IMR-90 (cell line): ENCODE measurements around the gene PBXIP1.

Source experiments
- BHLHE40 ChIP-seq: fragments of 150-350 bp; IDR thresholded peaks from 2 replicates; pipeline ENCODE4 v1.6.1; 2016; ENCODE audit warnings: mild to moderate bottlenecking, low read depth, low read length
- CEBPB ChIP-seq: IDR thresholded peaks from 2 replicates; pipeline ENCODE4 v1.6.1; 2012; ENCODE audit warnings: low read depth, low read length, improper control_type of control experiment
- MAZ ChIP-seq: IDR thresholded peaks from 2 replicates; pipeline ENCODE4 v1.6.1; 2012; ENCODE audit warnings: low read depth, mild to moderate bottlenecking, low read length, improper control_type of control experiment, moderate library complexity, borderline replicate concordance
- MXI1 ChIP-seq: IDR thresholded peaks from 2 replicates; pipeline ENCODE4 v1.6.1; 2012; ENCODE audit warnings: low read depth, mild to moderate bottlenecking, low read length, moderate library complexity, borderline replicate concordance
- POLR2A ChIP-seq: IDR thresholded peaks from 2 replicates; pipeline ENCODE4 v1.6.1; 2012; ENCODE audit warnings: mild to moderate bottlenecking, low read depth, low read length
- RAD21 ChIP-seq: IDR thresholded peaks from 2 replicates; pipeline ENCODE4 v1.6.1; 2012; ENCODE audit warnings: low read length, improper control_type of control experiment
- RCOR1 ChIP-seq: IDR thresholded peaks from 2 replicates; pipeline ENCODE4 v1.6.1; 2012; ENCODE audit warnings: mild to moderate bottlenecking, low read length, improper control_type of control experiment; ENCODE audit not compliant: insufficient replicate concordance
- SMC3 ChIP-seq: fragments of 150-350 bp; IDR thresholded peaks from 2 replicates; pipeline ENCODE4 v1.6.1; 2016; ENCODE audit warnings: low read depth, mild to moderate bottlenecking, antibody characterized with exemption, low read length, moderate library complexity
- TF ChIP-seq, protein P1 (sequence below): conservative IDR thresholded peaks from 2 replicates; pipeline ENCODE4 v1.5.1; 2012; ENCODE audit warnings: mild to moderate bottlenecking, low read depth, low read length, improper control_type of control experiment
- TF ChIP-seq, protein P2 (sequence below): fragments of 150-350 bp; IDR thresholded peaks from 2 replicates; pipeline ENCODE4 v1.6.1; 2016; ENCODE audit warnings: low read depth, mild to moderate bottlenecking, low read length, moderate library complexity, borderline replicate concordance
- TF ChIP-seq, protein P3 (sequence below): fragments of 150-350 bp; IDR thresholded peaks from 2 replicates; pipeline ENCODE4 v1.6.1; 2017; ENCODE audit warnings: mild to moderate bottlenecking, antibody characterized with exemption, low read length, low read depth

DNA sequence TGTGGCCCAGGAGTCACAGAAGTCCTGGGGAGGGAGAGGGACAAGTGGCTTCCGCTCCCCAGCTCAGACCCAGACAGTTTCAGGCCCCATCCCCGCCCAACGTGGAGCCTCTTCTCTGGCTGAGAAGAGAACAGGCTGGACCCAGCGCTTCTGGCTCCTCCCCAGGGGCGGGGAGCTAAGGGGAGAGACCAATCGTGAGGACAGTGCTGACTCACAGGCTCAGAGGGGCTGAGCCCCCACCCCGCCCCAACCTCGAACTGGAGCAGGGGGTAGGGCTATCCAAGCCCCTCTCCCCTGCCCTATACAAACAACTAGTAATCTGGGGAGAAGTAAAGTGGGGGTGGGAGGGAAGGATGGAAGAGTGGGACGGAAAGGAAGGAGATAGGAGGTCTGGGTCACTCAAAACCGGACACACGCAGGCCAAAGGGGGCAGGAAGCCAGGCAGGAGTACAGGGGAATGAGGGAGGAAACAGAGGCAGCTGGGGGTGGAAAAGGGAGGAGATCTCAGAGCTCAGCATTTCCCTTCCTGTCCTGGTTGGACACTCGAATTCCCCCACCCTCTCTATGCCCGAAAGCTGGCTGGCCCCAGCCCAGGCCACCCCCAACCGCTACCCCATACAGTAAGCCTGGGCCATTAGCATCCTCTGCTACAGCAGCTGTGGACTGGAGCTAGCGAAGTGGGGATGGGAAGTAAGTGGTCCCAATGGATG is 14.9 kb upstream of the PBXIP1 start, which contains the start of gene SHC1:
- TF ChIP-seq POLR2A (peak; percentile 94), RAD21 (no peak), CEBPB (no peak), MXI1 (peak; percentile 68), MAZ (peak; percentile 98; the same call in 1 of the 2 replicates), SMC3 (no peak), RCOR1 (no peak), BHLHE40 (no peak)
- TF ChIP-seq, protein P1, sequence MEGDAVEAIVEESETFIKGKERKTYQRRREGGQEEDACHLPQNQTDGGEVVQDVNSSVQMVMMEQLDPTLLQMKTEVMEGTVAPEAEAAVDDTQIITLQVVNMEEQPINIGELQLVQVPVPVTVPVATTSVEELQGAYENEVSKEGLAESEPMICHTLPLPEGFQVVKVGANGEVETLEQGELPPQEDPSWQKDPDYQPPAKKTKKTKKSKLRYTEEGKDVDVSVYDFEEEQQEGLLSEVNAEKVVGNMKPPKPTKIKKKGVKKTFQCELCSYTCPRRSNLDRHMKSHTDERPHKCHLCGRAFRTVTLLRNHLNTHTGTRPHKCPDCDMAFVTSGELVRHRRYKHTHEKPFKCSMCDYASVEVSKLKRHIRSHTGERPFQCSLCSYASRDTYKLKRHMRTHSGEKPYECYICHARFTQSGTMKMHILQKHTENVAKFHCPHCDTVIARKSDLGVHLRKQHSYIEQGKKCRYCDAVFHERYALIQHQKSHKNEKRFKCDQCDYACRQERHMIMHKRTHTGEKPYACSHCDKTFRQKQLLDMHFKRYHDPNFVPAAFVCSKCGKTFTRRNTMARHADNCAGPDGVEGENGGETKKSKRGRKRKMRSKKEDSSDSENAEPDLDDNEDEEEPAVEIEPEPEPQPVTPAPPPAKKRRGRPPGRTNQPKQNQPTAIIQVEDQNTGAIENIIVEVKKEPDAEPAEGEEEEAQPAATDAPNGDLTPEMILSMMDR, result no peak
- TF ChIP-seq, protein P2, sequence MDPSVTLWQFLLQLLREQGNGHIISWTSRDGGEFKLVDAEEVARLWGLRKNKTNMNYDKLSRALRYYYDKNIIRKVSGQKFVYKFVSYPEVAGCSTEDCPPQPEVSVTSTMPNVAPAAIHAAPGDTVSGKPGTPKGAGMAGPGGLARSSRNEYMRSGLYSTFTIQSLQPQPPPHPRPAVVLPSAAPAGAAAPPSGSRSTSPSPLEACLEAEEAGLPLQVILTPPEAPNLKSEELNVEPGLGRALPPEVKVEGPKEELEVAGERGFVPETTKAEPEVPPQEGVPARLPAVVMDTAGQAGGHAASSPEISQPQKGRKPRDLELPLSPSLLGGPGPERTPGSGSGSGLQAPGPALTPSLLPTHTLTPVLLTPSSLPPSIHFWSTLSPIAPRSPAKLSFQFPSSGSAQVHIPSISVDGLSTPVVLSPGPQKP, result no peak
- TF ChIP-seq, protein P3, sequence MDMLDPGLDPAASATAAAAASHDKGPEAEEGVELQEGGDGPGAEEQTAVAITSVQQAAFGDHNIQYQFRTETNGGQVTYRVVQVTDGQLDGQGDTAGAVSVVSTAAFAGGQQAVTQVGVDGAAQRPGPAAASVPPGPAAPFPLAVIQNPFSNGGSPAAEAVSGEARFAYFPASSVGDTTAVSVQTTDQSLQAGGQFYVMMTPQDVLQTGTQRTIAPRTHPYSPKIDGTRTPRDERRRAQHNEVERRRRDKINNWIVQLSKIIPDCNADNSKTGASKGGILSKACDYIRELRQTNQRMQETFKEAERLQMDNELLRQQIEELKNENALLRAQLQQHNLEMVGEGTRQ, result no peak
